ENCODE data around the gene RANBP3. TPM values are rescaled to one million over a fixed set of nuclear protein-coding genes. Genes with fewer than 3 reads are reported as not detected.

RANBP3 gene
- total and polyA plus RNA-seq, 7 donors: 27.0 to 86.4 (median 63.1) TPM

- no peaks in the 10 kb centered on the region for H3K27me3 ChIP-seq
- H3K4me1 ChIP-seq: no peaks in the 10 kb centered on the region
- no peak for TF ChIP-seq POLR2A (IDR thresholded peaks at IDR 0.05)
- no peak for TF ChIP-seq POLR2AphosphoS5 (IDR thresholded peaks at IDR 0.05)
- no peak for TF ChIP-seq EP300 (IDR thresholded peaks at IDR 0.05)
- no peak for TF ChIP-seq CTCF (IDR thresholded peaks at IDR 0.05)
- DNase-seq: peak; percentile 19
- no peaks in the 10 kb centered on the region for H3K9me3 ChIP-seq
- H3K4me3 ChIP-seq: no peak overlapping the region
- intact Hi-C loops (cut with DNase I): no loop called here
- H3K27ac ChIP-seq: no peak overlapping the region
- WGBS, 2 donors: 96% methylated on average over 26 of the region's 26 CpGs
- peaks cover 0 to 61% (median 8%) of the 10 kb centered on the region in 4 donors for H3K36me3 ChIP-seq
Measured at GRCh38 chr19:6015841-6016545, 38.1 kb upstream of the RANBP3 start.

DNA sequence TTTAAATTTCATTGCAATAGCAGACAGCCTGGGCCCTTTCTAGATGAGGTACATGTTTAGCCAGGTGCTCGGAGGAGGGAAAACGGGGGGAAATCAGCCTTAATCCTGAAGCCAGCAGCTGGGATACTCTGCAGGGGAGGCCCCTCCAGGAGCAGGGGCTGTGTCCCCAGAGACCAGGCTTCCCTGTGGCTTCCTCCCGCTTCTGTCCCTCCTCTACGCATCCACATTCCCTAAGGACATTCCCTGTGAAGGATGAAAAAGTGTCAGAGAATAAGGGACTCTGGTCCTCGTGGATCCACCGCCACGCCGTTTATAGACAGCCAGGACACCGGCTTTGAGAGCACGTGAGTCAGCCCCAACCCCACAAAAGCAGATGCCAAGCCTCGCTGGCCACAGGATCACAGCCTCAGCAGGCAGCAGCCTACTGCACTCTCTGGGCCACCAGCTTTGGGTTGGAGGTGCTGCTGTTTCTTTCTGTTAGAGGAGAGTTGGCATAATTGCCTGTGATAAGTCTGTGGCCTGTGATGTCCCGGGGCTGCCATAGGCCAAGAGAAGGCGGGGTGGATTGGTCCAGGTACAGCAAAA, 36.7 kb upstream of the RANBP3 start:
- Histone ChIP-seq H3K27me3 (no peaks in the 10 kb centered on the region), H3K4me3 (no peak overlapping the region), H3K4me1 (no peaks in the 10 kb centered on the region), H3K36me3 (peaks cover 0 to 62% (median 12%) of the 10 kb centered on the region in 4 donors), H3K9me3 (no peaks in the 10 kb centered on the region), H3K27ac (no peak overlapping the region)
- intact Hi-C loops (cut with DNase I): no loop called here
- DNase-seq: peak; percentile 26
- 88 to 94% methylated on average over 13 of the region's 13 CpGs for WGBS, 2 donors
- TF ChIP-seq POLR2A (IDR thresholded peaks at IDR 0.05) (no peak), POLR2AphosphoS5 (IDR thresholded peaks at IDR 0.05) (no peak), EP300 (IDR thresholded peaks at IDR 0.05) (no peak), CTCF (IDR thresholded peaks at IDR 0.05) (no peak)

DNA sequence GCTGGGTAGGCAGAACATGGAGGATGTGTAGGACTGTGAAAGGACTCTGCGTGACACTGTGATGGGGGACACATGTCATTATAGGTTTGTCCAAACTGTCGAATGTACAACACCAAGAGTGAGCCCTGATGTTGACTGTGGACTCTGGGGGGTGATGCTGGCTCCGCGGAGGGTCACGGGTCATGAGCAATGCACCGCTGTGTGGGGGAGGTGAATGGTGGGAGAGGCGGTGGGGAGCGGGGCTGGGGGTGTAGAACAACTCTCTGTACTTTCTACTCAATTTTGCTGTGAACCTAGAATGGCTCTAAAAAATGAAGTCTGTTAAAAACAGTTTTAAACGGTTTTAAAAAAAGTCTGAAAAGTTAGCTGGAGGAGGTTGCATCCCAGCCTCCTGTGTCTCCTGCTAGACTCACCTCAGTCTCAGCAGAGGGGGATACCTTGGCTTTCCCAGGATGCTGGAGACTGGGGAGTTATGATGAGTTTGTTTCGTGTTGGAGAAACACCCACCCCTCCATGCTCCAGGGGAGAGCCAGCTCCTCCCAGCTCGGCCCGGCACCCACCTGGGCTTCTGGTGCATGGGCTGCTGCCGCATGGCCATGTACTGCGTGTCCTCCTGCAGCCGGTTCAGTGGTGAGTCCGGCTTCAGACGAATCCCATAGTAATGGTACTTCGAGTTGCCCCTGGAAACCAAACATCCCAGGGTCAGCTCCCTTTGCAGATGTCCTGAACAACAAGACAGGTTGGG, 34.7 kb upstream of the RANBP3 start:
- no peaks in the 10 kb centered on the region for H3K27me3 ChIP-seq
- peak; percentile 55 for DNase-seq
- no peaks in the 10 kb centered on the region for H3K4me1 ChIP-seq
- H3K4me3 ChIP-seq: no peak overlapping the region
- intact Hi-C loops (cut with DNase I): no loop called here
- peaks cover under 1 to 76% (median 18%) of the 10 kb centered on the region in 4 donors for H3K36me3 ChIP-seq
- no peaks in the 10 kb centered on the region for H3K9me3 ChIP-seq
- 93% methylated on average over 18 of the region's 18 CpGs for WGBS, 2 donors
- H3K27ac ChIP-seq: no peak overlapping the region
- no peak for TF ChIP-seq CTCF (IDR thresholded peaks at IDR 0.05)
- no peak for TF ChIP-seq POLR2AphosphoS5 (IDR thresholded peaks at IDR 0.05)
- no peak for TF ChIP-seq EP300 (IDR thresholded peaks at IDR 0.05)
- TF ChIP-seq POLR2A (IDR thresholded peaks at IDR 0.05): no peak

DNA sequence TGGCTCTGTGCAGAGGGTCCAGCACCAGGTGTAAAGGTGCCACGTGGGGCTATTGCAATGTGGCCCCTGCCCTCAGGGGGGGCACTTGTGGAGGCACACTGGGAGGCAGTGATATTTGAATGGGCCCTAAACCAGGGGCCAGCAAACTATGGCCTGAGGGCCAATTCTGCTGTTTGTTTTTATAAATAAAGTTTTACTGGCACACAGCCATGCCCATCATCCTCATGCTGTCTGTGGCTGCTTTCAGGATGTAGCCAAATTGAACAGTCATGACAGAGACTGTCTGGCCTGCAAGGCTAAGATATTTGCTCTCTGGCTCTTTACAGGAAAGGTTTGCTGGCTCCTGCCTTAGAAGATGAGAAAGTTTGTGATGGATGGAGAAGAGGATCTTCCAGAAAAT, 33.9 kb upstream of the RANBP3 start:
- intact Hi-C loops (cut with DNase I): no loop called here
- Histone ChIP-seq H3K36me3 (peaks cover 6 to 84% (median 26%) of the 10 kb centered on the region in 4 donors), H3K4me1 (no peaks in the 10 kb centered on the region), H3K27me3 (no peaks in the 10 kb centered on the region), H3K27ac (no peak overlapping the region), H3K9me3 (no peaks in the 10 kb centered on the region), H3K4me3 (no peak overlapping the region)
- no peak for DNase-seq
- TF ChIP-seq CTCF (IDR thresholded peaks at IDR 0.05) (no peak), POLR2AphosphoS5 (IDR thresholded peaks at IDR 0.05) (no peak), EP300 (IDR thresholded peaks at IDR 0.05) (no peak), POLR2A (IDR thresholded peaks at IDR 0.05) (no peak)
- 81 to 90% methylated on average over 1 of the region's 1 CpG for WGBS, 2 donors
